AG04449 (cell line): Measurements from ENCODE around the gene CMIP.

Experiments used
- CTCF ChIA-PET: fragments of 350-600 bp; formaldehyde crosslinking; extraction: SDS; loops from one replicate; lab custom pipeline; 2021; ENCODE audit warnings: antibody characterized with exemption; lab: Yijun Ruan, JAX
- POLR2A ChIA-PET: fragments of 400-600, 350-600 bp; formaldehyde crosslinking; extraction: SDS; loops from one replicate; lab custom pipeline; 2020; ENCODE audit warnings: antibody characterized with exemption, inconsistent platforms; lab: Yijun Ruan, JAX
- DNase-seq: peaks from one replicate; pipeline ENCODE4 v3.0.0-alpha.2; 2010; ENCODE audit warnings: low read depth, low spot score
- H3K4me3 ChIP-seq: 2 replicates; pipeline ENCODE4 v1.5.1; 2011; ENCODE audit warnings: low read depth, mild to moderate bottlenecking, control low read depth, low read length
- TF ChIP-seq, protein P1 (sequence below): IDR thresholded peaks from one replicate; pipeline ENCODE4 v1.5.1; 2011; ENCODE audit warnings: mild to moderate bottlenecking, moderate library complexity, low read length, control low read depth, inconsistent platforms; ENCODE audit not compliant: insufficient read depth; ENCODE audit errors: missing control alignments

CMIP gene

DNA sequence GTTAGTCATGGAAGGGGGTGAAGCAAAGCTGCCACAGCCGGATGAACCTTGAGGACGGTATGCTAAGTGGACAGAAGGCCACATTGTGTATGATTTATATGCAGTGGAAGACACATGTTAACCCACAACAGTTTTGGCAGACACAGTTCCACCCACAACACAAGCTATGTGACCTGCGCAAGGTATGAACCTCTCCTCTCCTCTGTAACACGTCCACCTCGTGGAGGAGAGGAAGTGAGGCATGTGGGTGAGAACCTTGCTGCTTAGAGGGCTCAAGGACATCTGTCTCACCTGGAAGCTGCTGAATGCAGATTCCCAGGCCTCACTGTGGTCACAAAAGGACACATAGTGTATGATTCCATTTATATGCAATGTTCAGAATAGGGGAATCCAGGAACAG lies 198.3 kb downstream of the CMIP start:
- POLR2A ChIA-PET, result no interaction called here
- CTCF ChIA-PET, result interaction anchor here (0.7 to 1.3 kb wide), 4 partner anchors 13 to 80 kb away, joined by 3 to 6 read pairs (median 3); no protein-coding TSS in a partner anchor

DNA sequence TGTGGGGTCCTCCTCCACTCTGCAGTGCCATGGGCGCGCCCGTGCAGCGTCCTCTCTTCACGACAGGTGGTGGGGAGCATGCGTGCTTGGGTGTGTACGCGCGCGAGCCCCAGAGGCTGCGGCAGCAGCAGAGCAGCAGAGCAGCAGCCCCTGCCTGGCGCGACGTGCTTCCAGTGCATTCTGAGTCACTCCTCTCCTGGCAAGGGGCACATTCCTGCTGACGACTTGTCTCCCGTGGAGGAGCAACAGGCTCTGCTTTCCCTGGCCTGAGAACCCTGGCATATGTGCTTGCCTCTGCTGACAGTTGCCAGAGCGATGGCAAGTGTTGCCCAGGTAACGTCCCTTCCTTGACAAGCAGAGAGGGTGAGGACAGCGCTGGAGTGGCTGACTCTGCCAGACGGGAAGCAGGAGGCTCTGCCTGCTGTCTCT lies 200.7 kb downstream of the CMIP start:
- peak; percentile 79 for DNase-seq
- POLR2A ChIA-PET, result no interaction called here
- TF ChIP-seq, protein P1, sequence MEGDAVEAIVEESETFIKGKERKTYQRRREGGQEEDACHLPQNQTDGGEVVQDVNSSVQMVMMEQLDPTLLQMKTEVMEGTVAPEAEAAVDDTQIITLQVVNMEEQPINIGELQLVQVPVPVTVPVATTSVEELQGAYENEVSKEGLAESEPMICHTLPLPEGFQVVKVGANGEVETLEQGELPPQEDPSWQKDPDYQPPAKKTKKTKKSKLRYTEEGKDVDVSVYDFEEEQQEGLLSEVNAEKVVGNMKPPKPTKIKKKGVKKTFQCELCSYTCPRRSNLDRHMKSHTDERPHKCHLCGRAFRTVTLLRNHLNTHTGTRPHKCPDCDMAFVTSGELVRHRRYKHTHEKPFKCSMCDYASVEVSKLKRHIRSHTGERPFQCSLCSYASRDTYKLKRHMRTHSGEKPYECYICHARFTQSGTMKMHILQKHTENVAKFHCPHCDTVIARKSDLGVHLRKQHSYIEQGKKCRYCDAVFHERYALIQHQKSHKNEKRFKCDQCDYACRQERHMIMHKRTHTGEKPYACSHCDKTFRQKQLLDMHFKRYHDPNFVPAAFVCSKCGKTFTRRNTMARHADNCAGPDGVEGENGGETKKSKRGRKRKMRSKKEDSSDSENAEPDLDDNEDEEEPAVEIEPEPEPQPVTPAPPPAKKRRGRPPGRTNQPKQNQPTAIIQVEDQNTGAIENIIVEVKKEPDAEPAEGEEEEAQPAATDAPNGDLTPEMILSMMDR, result no peak
- no peak overlapping the region for H3K4me3 ChIP-seq
- CTCF ChIA-PET, result interaction anchor here (1.6 kb wide), 1 partner anchor 222 kb away, joined by 3 read pairs; no protein-coding TSS in a partner anchor

More for the DNA sequence above, 198.3 kb downstream of the CMIP start:
- no peak overlapping the region for H3K4me3 ChIP-seq
- TF ChIP-seq, protein P1, result no peak
- no peak for DNase-seq

DNA sequence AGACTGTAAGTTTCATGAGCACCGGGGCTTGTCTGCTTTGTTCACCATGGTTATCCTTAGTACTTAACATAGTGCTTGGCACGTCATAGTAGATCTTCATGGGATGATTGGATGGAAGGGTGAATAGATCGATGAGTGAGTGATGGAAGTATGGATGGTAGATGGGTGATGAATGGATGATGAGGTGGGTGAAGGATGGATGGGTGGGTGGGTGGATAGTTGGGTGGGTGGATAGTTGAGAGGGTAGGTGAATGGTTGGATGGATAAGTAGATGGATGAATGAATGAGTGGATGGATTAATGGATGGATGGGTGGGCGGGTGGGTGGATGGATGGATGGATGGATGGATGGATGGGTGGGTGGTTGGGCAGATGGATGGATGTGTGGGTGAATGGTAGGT lies 201.3 kb downstream of the CMIP start:
- ChIA-PET CTCF (interaction anchor here (1.6 kb wide), 1 partner anchor 222 kb away, joined by 3 read pairs; no protein-coding TSS in a partner anchor), POLR2A (no interaction called here)
- DNase-seq, result no peak
- no peak overlapping the region for H3K4me3 ChIP-seq
- TF ChIP-seq, protein P1, result no peak

DNA sequence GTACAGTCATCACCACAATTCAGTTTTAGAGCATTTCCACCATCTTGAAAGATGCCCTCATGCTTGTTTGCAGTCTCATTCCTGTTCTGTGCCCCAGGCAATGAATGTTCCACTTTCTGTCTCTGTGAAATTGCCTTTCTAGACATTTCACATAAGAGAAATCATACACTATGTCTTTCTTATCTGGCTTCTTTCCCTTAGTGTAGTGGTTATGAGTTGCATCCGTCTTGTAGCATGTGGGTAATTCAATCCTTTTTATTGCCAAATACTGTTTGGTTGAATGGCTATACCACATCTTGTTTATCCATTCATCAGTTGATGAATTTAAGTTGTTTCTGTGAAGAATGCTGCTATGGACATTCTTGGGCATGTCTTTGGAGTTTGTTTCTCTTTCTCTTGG lies 202.0 kb downstream of the CMIP start:
- CTCF ChIA-PET, result interaction anchor here (1.6 kb wide), 1 partner anchor 223 kb away, joined by 3 read pairs; no protein-coding TSS in a partner anchor
- no peak overlapping the region for H3K4me3 ChIP-seq
- POLR2A ChIA-PET, result no interaction called here
- TF ChIP-seq, protein P1, result no peak
- DNase-seq, result no peak

DNA sequence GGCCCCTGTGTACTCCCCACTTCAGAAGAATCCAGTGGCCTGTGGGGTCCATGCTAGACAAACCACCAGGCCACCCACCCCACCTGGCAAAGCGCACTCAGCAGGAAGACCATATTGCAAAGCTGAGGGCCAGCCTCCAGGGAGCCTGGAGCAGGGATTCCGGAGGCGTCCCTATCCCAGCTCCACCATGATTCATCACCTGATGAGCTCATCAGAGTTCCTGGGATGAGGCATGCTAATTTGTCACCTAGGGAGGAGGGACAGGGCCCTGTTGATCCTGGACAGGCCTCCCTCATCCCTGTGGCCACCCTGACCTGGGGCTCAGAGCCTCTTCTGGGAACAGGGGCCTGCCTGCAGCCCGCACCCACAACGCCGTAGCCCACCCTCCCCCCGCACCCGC lies 202.9 kb downstream of the CMIP start:
- ChIA-PET CTCF (no interaction called here), POLR2A (interaction anchor here (1.2 kb wide), 1 partner anchor 60 kb away, joined by 3 read pairs; no protein-coding TSS in a partner anchor)
- H3K4me3 ChIP-seq, result no peak overlapping the region
- no peak for DNase-seq
- TF ChIP-seq, protein P1, result no peak

DNA sequence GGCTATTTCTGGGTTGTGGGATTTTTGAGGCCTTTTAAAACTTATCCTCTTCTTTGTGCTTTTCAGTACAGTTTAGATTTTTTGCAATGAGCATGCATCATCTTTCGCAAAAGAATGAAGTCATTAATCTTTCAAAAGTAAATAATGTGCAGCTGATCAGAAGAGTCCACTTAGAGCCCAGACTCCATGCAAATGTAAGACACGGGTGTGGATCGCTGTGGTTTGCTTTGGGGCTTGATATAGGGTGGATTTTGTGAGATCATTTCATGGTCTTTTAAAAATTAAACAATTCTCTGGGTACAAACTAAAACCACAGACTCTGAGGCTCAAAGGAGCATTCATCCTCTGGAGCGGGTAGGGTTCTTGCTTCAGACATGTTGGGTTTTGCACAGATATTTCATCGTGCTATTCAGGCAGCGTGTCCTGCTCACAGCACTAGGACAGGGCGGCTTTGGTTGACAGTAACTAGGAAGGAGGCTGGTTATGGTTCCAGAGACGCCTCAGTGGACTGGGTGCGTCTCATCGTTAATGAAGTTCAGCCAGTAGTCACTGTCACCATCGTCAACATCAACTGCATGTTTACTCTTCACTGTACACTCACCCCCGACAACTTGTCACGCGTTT lies 205.1 kb downstream of the CMIP start:
- H3K4me3 ChIP-seq, result no peak overlapping the region
- ChIA-PET CTCF (no interaction called here), POLR2A (no interaction called here)
- DNase-seq, result no peak
- TF ChIP-seq, protein P1, result no peak
